Stimulated activated CD4-positive, alpha-beta T cell treated with anti-CD3 and anti-CD28 coated beads, Interleukin-2, amount 100 ng/mL, for 4 hours (primary cell): Measurements from ENCODE around the gene NUDT8.
"Not testable (repeated sequence)": the region's sequence is repeated elsewhere in the genome, so short reads cannot be mapped to it uniquely, and the experiment has no call there.

ENCODE experiments used
- DNase-seq: peaks from one replicate; pipeline ENCODE4 v3.0.0-alpha.2; 2020; ENCODE audit warnings: low read depth

NUDT8 gene

GRCh38 chr11:67629386-67630227, at the start of gene NUDT8:
NUDT8 (minus strand) TSS chr11:67629937; CDS start chr11:67629911, 26 bp downstream.
- DNase-seq = peak; percentile 95

DNA sequence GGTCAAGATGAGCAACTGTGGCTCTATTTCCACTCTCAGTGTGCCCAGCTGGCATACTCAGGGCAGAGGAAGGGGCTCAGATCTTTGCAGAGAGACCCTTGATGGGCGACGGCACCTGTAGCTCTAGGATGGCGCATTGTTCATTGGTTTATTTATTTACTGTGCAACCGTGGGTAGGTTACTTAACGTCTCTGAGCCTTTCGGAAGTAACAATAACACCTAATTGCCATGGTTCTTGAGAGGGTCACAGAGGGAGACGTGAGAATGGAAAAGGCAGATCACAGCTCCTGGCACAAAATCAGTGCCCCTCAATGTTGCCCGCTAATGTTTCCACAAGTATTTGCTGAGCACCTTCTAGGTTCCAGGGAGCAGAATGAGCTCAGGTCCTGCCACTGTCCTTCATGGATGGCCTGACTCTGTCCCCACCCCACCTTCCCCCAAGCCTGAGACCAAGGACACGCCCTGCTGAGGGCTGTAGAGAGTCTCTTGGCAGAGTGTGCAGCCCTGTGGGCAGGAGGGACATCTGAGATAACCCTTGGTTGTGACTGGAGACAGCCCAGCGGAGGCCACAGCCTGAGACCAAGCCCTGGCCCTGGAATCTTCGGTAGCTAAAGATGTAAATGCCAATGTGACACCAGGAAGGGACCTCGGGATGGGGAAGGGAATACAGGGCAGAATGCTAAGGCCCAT, 45.5 kb upstream of the NUDT8 start:
- no peak for DNase-seq

DNA sequence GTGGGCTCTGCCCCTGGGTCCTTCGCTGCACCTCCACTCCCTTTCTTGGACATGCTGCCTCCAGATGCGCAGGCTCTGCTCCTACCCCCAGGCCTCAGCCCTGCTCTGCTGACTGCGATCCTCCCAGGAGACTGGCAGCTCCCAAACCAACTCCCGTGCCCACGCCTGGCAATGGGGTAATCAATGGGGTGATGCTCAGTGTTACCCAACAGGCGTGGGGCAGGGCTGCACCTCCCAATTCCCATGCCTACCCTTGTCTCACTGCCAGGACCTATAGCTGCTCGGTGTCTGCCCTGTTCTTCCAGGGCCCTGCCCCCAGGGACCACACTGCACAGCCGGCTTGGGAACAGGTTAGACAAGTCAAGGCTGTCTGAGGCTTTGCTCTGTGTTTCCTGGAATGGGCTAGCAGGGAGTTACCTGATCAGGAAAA, 44.7 kb upstream of the NUDT8 start, which contains the start of gene ALDH3B2:
Gene ALDH3B2, minus strand, starts transcription at position 182 of the 430 bp plus-strand sequence. CDS start 7,688 bp downstream, outside the sequence.
- DNase-seq = no peak

- DNase-seq = no peak
Measured at GRCh38 chr11:67673902-67674301, 44.2 kb upstream of the NUDT8 start.

- DNase-seq = no peak
Measured at GRCh38 chr11:67673358-67673757, 43.6 kb upstream of the NUDT8 start.

- DNase-seq = no peak
Measured at GRCh38 chr11:67671211-67671520, 41.4 kb upstream of the NUDT8 start.

GRCh38 chr11:67670316-67671210, 40.8 kb upstream of the NUDT8 start:
- no peak for DNase-seq

DNA sequence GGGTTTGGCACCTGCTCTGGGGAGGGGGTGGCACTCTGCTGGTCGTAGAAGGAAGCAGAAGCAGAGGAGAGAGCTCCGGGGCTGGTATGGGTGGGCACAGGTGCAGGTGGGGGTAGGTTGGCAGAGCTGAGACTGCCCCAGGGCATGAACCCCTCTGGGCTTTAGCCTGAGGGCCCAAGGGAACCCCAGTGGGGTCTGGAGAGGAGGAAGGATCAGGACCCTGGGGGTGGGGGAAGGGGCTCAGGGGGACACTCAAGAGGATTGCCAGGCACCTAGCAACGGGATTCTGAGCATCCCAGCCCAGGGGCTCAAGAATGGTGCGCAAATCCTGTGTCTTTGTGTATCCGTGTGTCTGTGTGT, 38.4 kb upstream of the NUDT8 start:
- DNase-seq = no peak

DNA sequence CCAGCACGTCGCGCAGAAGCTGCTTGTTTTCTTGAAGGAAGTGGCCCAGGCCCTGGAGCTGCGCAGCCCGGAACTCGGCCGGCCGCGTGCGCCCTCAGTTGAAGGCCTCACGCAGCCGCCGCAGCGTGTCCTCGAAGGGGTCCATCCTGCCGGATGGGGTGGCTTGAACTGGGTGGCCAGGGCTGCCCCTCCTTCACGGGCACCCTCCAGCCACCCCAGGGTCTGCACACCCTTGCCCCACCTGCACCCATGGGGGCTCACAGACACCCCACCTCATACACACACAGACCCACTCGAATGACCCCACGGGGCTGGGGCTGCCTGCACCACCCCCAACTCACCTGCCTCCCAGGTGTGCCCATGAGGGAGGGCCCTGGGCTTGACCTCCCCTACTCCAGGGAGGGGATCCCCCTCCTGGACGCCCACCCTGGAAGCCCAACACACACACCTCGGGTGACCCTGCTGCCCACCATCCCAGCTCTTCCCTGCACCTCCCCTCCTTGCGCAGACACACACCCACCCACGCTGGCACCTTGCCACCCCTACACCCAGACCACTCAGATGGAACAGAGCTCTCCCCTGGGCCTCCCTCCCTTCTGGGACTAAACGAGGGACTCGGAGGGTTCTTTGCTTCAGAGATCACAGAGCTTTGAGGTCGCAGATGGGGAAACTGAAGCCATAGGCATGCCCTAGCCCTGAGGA, 37.9 kb upstream of the NUDT8 start:
- no peak for DNase-seq

DNA sequence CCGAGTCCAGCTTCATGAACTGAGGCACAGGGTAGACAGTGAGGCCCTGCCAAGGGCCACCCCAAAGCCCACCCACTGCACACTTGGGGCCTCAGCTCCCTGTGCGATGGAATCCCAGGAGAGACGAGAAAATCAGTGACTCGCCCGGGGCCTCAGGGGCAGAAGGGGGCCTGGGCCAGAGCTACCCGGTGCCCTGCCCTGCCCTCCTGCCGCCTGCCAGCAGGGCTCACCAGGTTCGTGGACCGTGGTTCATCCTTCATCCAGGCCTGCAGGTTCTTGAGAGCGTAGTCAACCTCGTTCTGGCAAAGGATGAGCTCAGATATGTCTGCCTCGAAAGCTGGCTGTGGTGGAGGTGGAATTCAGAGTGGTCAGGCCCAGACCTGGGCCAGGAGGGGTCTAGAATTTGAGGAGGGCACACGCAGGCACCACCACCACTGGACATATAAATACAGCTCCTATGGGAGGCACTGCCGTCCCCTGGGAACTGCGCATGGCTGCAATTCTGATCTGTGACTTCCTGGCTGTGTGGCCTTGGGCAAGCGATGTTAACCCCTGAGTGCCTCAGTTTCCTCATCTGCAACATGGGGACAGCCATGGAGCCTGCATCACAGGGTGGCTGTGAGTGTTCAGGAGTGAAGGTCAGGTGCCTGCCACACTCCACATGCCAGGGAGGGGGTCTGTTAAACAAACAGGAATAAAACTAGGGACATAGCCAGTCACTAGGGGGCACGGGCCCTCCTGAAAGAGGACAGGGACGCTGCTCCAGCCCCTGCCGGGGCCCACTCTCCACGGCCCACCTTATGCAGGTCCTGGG, 37.1 kb upstream of the NUDT8 start:
- no peak for DNase-seq

- no peak for DNase-seq
Measured at GRCh38 chr11:67666303-67666645, 36.5 kb upstream of the NUDT8 start.

GRCh38 chr11:67665541-67666302, 36.0 kb upstream of the NUDT8 start:
- no peak for DNase-seq

DNA sequence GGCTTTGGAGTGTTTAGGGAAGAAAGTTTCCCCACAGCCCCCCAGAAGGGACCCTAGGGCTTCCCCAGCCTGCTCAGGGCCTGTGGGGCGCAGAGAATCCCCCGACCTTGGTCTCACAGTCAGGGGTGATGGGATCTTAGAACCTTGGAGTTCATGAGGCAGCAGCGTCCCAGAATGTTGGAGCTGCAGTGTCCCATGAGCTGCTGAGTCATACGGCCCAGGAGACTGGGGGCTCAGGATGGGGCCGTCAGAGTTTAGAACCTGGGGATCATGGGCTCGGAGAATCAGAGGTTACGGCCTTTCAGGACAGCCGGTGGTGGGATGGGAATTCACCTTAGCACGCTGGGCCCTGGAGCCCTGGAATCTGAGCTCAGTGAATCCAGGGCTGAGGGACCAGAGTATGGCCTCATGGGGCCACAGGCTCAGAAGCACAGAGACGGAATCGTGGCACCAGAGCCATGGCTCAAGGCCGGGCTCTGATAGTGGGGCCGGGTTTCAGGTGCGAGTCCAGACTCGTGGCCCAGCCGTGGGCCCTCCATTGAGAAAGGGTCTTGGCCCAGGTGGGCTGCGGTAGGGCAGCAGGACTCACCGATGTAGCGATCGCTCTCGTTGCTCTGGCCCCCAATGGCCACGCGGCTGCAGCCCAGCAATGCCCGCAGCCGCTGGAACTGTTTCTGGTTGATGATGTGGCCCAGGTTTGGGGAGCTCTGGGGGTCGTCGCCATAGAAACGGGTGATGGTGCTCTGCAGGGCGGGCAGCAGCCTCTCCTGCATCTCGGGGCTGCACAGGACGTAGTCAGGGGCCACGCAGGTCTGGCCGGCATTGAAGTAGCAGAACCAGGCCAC, 35.2 kb upstream of the NUDT8 start:
- DNase-seq = no peak

DNA sequence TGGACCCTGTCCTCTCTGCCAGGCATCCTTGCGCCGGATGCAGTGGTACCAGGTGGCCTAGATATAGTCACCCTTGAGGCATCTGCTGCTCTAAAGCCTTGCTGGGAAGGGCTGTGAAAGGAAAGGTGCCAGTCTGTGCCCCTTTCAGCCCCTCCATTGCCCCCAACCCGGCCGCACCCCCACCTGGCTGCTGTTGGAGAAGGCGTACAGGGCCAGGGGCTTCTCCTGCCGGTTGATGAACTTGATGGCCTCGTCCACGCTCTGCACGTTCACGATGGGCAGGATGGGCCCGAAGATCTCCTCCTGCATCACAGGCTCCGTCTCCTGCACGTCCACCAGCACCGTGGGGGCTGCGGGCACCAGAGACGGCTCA, 34.5 kb upstream of the NUDT8 start:
- no peak for DNase-seq

DNA sequence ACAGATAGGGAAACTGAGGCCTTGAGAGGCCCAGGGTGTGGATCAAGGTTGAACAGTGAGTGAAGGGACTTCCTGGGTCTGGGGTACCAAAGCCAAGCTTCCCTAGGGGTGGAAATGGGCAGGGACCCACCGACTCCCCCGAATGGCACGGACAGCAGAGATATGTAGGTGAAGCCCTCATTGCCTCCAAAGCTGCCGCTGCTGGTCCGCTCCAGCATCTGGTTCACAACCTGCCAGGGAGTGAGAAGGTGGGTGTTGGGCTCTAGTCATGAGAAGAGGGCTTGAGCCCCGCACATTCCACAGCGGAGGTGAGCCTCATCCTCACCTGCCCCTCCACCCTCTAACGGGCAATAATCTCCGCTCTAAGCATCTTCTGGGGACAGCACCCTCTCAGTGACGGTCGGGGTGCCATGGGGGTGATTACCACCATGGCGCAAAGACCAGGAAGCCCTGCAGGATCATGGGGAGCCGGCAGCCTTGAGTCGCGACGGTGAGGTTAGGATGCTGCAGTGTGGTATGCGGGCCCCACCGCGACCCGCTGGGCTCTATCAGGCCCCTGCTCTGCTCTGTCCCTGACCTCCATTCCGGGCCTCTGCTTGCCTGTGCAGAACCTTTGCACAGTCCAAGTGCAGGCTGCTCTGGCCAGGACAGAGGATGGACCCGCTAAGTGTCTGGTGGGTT, 33.9 kb upstream of the NUDT8 start:
- DNase-seq = no peak

DNA sequence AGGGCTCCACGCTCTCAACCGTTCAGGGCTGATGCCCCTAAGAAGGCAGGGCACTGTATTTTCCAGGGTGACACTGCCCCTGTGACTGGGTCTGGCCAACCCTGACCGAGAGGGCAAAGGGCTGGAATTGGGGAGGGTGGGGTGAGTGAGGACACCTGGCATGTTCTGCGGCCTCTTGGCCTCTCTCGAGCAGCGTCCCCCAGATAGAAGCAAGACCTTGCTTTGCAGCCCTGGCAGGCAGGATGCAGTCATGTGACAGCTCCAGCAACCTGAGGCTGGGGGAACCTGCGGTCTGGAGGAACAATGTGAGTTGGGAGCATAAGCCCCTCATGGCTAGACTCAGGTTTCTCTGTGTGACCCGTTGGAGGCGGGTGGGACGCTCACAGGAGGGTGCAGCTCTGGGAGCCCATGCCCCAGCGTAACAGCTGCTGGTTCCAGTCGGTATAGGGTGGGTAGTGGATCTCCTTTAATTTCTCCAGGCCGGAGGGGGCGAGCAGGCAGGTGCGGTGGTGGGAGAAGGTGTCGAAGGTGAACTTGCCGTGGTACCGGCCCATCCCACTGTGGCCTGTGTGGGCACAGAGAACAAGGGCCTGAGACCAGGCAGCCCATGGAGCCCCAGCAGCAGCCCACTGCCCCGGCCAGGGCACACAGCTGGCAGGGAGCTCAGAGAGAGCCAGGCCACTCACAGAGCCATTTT, 33.2 kb upstream of the NUDT8 start:
- DNase-seq = no peak

DNA sequence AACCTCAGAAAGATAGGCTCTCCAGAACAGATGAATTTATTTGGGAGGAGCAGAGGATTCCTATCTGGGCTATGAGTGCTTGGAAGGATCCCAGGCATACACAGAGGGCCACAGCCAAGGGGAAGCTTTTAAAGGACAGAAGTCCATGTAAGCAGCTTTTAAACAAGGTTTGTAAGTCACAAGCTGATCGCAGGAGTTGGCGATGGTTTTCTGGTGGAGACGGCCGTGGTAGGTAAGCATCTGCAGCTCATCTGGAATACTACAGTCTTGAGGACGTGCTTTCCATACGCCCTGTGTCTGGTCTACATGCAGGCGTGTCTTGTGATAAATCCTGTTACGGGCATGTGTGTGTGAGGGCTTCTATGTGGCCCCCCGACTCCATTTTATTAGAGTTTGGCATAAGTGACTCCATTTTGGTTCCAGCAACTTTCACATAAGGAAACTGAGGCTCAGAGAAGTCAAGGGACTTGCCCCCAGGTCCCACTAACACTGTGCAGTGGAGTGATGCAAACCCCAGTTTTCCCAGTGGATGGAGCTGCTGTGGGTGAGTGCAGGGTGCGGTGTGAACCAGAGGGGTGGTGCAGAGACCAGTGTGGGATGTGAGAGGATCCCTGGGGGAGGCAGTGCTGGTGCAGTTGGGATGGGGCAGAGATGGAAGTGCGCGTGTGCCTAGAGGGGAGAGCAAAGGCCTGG, 32.6 kb upstream of the NUDT8 start:
- DNase-seq = no peak

DNA sequence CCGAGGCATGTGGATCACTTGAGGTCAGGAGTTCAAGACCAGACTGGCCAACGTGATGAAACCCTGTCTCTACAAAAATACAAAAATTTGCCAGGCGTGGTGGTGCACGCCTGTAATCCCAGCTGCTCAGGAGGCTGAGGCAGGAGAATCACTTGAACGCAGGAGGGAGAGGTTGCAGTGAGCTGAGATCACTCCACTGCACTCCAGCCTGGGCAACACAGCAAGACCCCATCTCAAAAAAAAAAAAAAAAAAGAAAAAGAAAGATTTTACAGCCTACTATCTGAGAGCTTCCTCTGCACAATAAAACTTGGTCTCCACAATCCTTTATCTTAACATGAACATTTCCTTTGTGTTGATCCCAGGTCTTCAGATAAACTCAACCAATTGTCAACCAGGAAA, 31.0 kb upstream of the NUDT8 start:
- not testable (repeated sequence) for DNase-seq
